WTC11 (cell line): ENCODE data around the gene PI4K2A. TPM values are rescaled to one million over a fixed set of nuclear protein-coding genes. Genes with fewer than 3 reads are reported as not detected.

Experiments
- ATAC-seq: fragments of 200-7000 bp; cut with Tn5 transposase; 2 replicates; pipeline ENCODE4 v1.10.0; 2021; ENCODE audit warnings: mild to moderate bottlenecking, moderate library complexity
- CTCF ChIA-PET: fragments of 300-600 bp; sonication (Branson Sonifier 250); formaldehyde crosslinking; loops from one replicate; lab custom pipeline; 2021; ENCODE audit warnings: antibody characterized with exemption; lab: Charles Lee
- POLR2A ChIA-PET: fragments of 350-600 bp; sonication (Branson Sonifier 250); formaldehyde crosslinking; loops from one replicate; lab custom pipeline; 2021; ENCODE audit warnings: antibody characterized with exemption; lab: Charles Lee
- DNase-seq: peaks from one replicate; pipeline ENCODE4 v3.0.0; 2021; ENCODE audit warnings: low spot score
- H3K27ac Mint-ChIP-seq: 2 replicates; pipeline ENCODE4 v1.8.0; 2021; ENCODE audit warnings: mixed read lengths
- H3K27me3 Mint-ChIP-seq: 2 replicates; pipeline ENCODE4 v1.8.0; 2021; ENCODE audit warnings: low read depth, mild to moderate bottlenecking, moderate library complexity, mixed read lengths
- H3K36me3 Mint-ChIP-seq: 2 replicates; pipeline ENCODE4 v1.8.0; 2021; ENCODE audit warnings: mixed read lengths
- H3K4me1 Mint-ChIP-seq: 2 replicates; pipeline ENCODE4 v1.8.0; 2022; ENCODE audit warnings: mixed read lengths
- H3K4me3 Mint-ChIP-seq: 2 replicates; pipeline ENCODE4 v1.8.0; 2021; ENCODE audit warnings: mild to moderate bottlenecking, moderate library complexity, mixed read lengths
- H3K9me3 Mint-ChIP-seq: 2 replicates; pipeline ENCODE4 v1.8.0; 2021; ENCODE audit warnings: mixed read lengths
- CTCF ChIP-seq: fragments of 200-600 bp; IDR thresholded peaks from 2 replicates; pipeline ENCODE4 v1.8.0; 2022; ENCODE audit warnings: antibody characterized with exemption
- E2F4 ChIP-seq: sonication (generic); formaldehyde crosslinking; IDR thresholded peaks from 2 replicates; pipeline ENCODE4 v1.8.1; 2022; ENCODE audit warnings: low read depth, mild to moderate bottlenecking, moderate library complexity, missing genetic modification reagents, borderline replicate concordance
- FOXK1 ChIP-seq: sonication (generic); formaldehyde crosslinking; IDR thresholded peaks from 2 replicates; pipeline ENCODE4 v1.8.0; 2022; ENCODE audit warnings: mild to moderate bottlenecking, moderate library complexity, missing genetic modification reagents
- KAT7 ChIP-seq: sonication (generic); formaldehyde crosslinking; IDR thresholded peaks from 2 replicates; pipeline ENCODE4 v1.8.1; 2023; ENCODE audit warnings: missing genetic modification reagents, mild to moderate bottlenecking, borderline replicate concordance
- MAX ChIP-seq: sonication (generic); formaldehyde crosslinking; IDR thresholded peaks from 2 replicates; pipeline ENCODE4 v1.8.0; 2022; ENCODE audit warnings: mild to moderate bottlenecking, missing genetic modification reagents
- PRRX2 ChIP-seq: fragments of 250-450 bp; sonication (Bioruptor Pico); IDR thresholded peaks from 2 replicates; pipeline ENCODE4 v1.8.0; 2021; ENCODE audit warnings: mild to moderate bottlenecking
- STAT6 ChIP-seq: sonication (generic); formaldehyde crosslinking; conservative IDR thresholded peaks from 2 replicates; pipeline ENCODE4 v1.8.1; 2023; ENCODE audit warnings: mild to moderate bottlenecking, low read depth, missing genetic modification reagents, moderate library complexity
- ZBTB43 ChIP-seq: sonication (generic); formaldehyde crosslinking; IDR thresholded peaks from 2 replicates; pipeline ENCODE4 v1.8.1; 2023; ENCODE audit warnings: mild to moderate bottlenecking, missing genetic modification reagents
- ZNF219 ChIP-seq: sonication (generic); formaldehyde crosslinking; IDR thresholded peaks from 2 replicates; pipeline ENCODE4 v1.8.0; 2023; ENCODE audit warnings: missing genetic modification reagents, mild to moderate bottlenecking, borderline replicate concordance
- ZNF232 ChIP-seq: sonication (generic); formaldehyde crosslinking; IDR thresholded peaks from 2 replicates; pipeline ENCODE4 v1.8.0; 2022; ENCODE audit warnings: mild to moderate bottlenecking, missing genetic modification reagents
- ZNF263 ChIP-seq: sonication (generic); formaldehyde crosslinking; IDR thresholded peaks from 2 replicates; pipeline ENCODE4 v1.8.1; 2022; ENCODE audit warnings: low read depth, mild to moderate bottlenecking, moderate library complexity, missing genetic modification reagents
- total RNA-seq: library from RNA; stranded (reverse); gene quantifications from 3 replicates; pipeline ENCODE4 v1.2.3, GENCODE V29; 2021
- TF ChIP-seq, protein P1 (sequence below): fragments of 250-450 bp; sonication (Bioruptor Pico); IDR thresholded peaks from 2 replicates; pipeline ENCODE4 v1.8.0; 2021; ENCODE audit warnings: mild to moderate bottlenecking
- TF ChIP-seq, protein P2 (sequence below): sonication (generic); formaldehyde crosslinking; conservative IDR thresholded peaks from 2 replicates; pipeline ENCODE4 v1.8.1; 2022; ENCODE audit warnings: mild to moderate bottlenecking, missing genetic modification reagents
- TF ChIP-seq, protein P3 (sequence below): sonication (generic); formaldehyde crosslinking; IDR thresholded peaks from 2 replicates; pipeline ENCODE4 v1.8.0; 2023; ENCODE audit warnings: mild to moderate bottlenecking, missing genetic modification reagents
- TF ChIP-seq, protein P4 (sequence below): fragments of 250-450 bp; sonication (Bioruptor Pico); IDR thresholded peaks from 2 replicates; pipeline ENCODE4 v2.1.2; 2022; ENCODE audit warnings: mild to moderate bottlenecking, moderate library complexity

PI4K2A gene
- total RNA-seq, 1 experiment from 2014 or later = 19.5 TPM

DNA sequence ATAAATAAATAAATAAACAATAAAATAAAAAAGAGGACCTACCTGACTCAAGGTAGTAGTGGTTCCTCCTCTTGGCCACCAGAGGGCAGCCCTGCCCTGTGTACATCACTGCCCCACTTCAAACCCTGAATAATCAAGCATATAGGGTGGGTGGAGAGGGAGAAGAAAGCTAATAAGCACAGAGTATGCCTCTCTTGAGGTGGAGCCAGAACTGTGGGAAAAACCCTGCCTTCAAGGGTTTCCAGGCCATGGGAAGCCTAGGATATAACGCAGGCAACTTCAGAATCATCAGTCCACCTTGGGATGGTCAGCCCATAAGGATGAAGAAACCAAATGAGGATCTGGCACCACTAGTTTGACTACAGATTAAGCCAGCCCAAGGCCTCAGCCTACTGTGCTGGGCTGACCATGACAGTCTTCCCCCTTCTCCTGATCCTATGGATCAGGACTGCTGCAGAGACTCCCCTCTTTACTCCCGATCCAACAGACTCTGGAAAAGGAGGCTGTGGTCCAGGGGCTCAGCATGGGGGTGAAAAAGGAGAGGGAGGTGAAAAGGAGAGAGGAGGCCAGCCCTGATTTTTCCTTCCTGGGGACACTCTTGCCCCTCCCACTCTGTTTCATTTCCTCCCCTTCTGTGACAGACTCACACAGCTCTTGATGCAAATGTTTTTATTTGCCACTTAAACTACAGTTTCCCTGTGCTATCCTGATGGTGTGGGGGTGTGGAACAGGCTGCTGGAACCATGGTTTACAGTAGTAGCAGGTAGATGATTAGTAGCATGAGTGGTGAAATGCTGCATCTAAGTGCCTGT is 36.5 kb downstream of the PI4K2A start:
- POLR2A ChIA-PET = interaction anchor here (0.6 to 1.6 kb wide), 3 partner anchors 10 to 58 kb away, joined by 3 to 6 read pairs (median 4); partner anchors contain the start of gene AVPI1
- Mint-ChIP-seq H3K9me3 (no peaks in the 10 kb centered on the region), H3K36me3 (peaks cover 21% of the 10 kb centered on the region), H3K4me3 (no peak overlapping the region), H3K27me3 (no peaks in the 10 kb centered on the region), H3K27ac (no peak overlapping the region), H3K4me1 (no peaks in the 10 kb centered on the region)
- TF ChIP-seq CTCF = peak; percentile 87
- TF ChIP-seq, protein P1, sequence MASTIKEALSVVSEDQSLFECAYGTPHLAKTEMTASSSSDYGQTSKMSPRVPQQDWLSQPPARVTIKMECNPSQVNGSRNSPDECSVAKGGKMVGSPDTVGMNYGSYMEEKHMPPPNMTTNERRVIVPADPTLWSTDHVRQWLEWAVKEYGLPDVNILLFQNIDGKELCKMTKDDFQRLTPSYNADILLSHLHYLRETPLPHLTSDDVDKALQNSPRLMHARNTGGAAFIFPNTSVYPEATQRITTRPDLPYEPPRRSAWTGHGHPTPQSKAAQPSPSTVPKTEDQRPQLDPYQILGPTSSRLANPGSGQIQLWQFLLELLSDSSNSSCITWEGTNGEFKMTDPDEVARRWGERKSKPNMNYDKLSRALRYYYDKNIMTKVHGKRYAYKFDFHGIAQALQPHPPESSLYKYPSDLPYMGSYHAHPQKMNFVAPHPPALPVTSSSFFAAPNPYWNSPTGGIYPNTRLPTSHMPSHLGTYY (CRISPR knock-in tag) = peak; percentile 67; the same call in 1 of the 2 replicates
- TF ChIP-seq, protein P2, sequence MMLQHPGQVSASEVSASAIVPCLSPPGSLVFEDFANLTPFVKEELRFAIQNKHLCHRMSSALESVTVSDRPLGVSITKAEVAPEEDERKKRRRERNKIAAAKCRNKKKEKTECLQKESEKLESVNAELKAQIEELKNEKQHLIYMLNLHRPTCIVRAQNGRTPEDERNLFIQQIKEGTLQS (CRISPR knock-in tag) = no peak
- TF ChIP-seq, protein P3, sequence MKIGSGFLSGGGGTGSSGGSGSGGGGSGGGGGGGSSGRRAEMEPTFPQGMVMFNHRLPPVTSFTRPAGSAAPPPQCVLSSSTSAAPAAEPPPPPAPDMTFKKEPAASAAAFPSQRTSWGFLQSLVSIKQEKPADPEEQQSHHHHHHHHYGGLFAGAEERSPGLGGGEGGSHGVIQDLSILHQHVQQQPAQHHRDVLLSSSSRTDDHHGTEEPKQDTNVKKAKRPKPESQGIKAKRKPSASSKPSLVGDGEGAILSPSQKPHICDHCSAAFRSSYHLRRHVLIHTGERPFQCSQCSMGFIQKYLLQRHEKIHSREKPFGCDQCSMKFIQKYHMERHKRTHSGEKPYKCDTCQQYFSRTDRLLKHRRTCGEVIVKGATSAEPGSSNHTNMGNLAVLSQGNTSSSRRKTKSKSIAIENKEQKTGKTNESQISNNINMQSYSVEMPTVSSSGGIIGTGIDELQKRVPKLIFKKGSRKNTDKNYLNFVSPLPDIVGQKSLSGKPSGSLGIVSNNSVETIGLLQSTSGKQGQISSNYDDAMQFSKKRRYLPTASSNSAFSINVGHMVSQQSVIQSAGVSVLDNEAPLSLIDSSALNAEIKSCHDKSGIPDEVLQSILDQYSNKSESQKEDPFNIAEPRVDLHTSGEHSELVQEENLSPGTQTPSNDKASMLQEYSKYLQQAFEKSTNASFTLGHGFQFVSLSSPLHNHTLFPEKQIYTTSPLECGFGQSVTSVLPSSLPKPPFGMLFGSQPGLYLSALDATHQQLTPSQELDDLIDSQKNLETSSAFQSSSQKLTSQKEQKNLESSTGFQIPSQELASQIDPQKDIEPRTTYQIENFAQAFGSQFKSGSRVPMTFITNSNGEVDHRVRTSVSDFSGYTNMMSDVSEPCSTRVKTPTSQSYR (CRISPR knock-in tag) = no peak
- no peak for TF ChIP-seq KAT7
- DNase-seq (peak; percentile 48), ATAC-seq (peak; percentile 93)
- CTCF ChIA-PET = interaction anchor here (0.5 to 4.6 kb wide), 24 partner anchors 9 to 688 kb away, joined by 3 to 61 read pairs (median 5); partner anchors contain the start of genes ANKRD2, AVPI1, GOLGA7B and MARVELD1

GRCh38 chr10:97679594-97679993 is 39.1 kb downstream of the PI4K2A start:
- POLR2A ChIA-PET = no interaction called here
- H3K4me1 Mint-ChIP-seq = peaks cover 12% of the 10 kb centered on the region; the same call in 1 of the 2 replicates
- no peaks in the 10 kb centered on the region for H3K27me3 Mint-ChIP-seq
- no peaks in the 10 kb centered on the region for H3K9me3 Mint-ChIP-seq
- CTCF ChIA-PET = interaction anchor here (1.3 to 4.6 kb wide), 3 partner anchors 8 to 22 kb away, joined by 3 to 61 read pairs (median 3); partner anchors contain the start of gene AVPI1
- H3K36me3 Mint-ChIP-seq = peaks cover 5% of the 10 kb centered on the region
- ATAC-seq (no peak), DNase-seq (no peak)
- H3K27ac Mint-ChIP-seq = no peak overlapping the region
- H3K4me3 Mint-ChIP-seq = no peak overlapping the region
- TF ChIP-seq E2F4 (CRISPR knock-in tag) (no peak), ZNF263 (CRISPR knock-in tag) (no peak), MAX (CRISPR knock-in tag) (no peak), ZBTB43 (CRISPR knock-in tag) (no peak), STAT6 (CRISPR knock-in tag) (no peak), PRRX2 (CRISPR knock-in tag) (no peak), FOXK1 (CRISPR knock-in tag) (no peak), ZNF232 (no peak), ZNF219 (CRISPR knock-in tag) (no peak), CTCF (no peak)
- TF ChIP-seq, protein P4, sequence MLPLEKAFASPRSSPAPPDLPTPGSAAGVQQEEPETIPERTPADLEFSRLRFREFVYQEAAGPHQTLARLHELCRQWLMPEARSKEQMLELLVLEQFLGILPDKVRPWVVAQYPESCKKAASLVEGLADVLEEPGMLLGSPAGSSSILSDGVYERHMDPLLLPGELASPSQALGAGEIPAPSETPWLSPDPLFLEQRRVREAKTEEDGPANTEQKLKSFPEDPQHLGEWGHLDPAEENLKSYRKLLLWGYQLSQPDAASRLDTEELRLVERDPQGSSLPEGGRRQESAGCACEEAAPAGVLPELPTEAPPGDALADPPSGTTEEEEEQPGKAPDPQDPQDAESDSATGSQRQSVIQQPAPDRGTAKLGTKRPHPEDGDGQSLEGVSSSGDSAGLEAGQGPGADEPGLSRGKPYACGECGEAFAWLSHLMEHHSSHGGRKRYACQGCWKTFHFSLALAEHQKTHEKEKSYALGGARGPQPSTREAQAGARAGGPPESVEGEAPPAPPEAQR (CRISPR knock-in tag) = no peak
